A549 (cell line): ENCODE results near the gene NSL1. TPM values are rescaled to one million over a fixed set of nuclear protein-coding genes. Genes with fewer than 3 reads are reported as not detected.

Experiments used
- ATAC-seq, 2 experiments: fragments of 200-7000 bp in 1 of 2; fragments of >200 bp in 1 of 2; cut with Nextera tagmentation in 1 of 2; cut with Tn5 transposase in 1 of 2; 3 replicates each; pipeline versions ENCODE4 v1.8.0 to v1.9.1; 2018 to 2020; ENCODE audit warnings: mild to moderate bottlenecking in 1 of 2, moderate library complexity in 1 of 2
- CTCF ChIA-PET: fragments of 300-600 bp; sonication (Branson Sonifier 250); formaldehyde crosslinking; extraction: SDS; loops from one replicate; lab custom pipeline; 2021; ENCODE audit warnings: antibody characterized with exemption, inconsistent platforms; lab: Yijun Ruan, JAX
- POLR2A ChIA-PET: fragments of 350-600 bp; formaldehyde crosslinking; extraction: SDS; loops from one replicate; lab custom pipeline; 2021; ENCODE audit warnings: antibody characterized with exemption, inconsistent platforms; lab: Yijun Ruan, JAX
- DNase-seq, 2 experiments: peaks; one replicate each; pipeline versions ENCODE4 v3.0.0 to v3.0.0-alpha.2; 2011 to 2016; ENCODE audit warnings: low read depth in 1 of 2, low spot score in 1 of 2
- FAIRE-seq: peaks from 2 replicates; lab custom pipeline; 2011; peaks lifted over from hg19 to GRCh38; lab: Jason Lieb, UNC
- H3K27ac ChIP-seq, 2 experiments: fragments of >200 bp; sonication (Bioruptor Twin); formaldehyde crosslinking; 3 replicates each; pipeline ENCODE4 v1.5.1; 2016 to 2017
- H3K4me1 ChIP-seq: fragments of >200 bp; sonication (Bioruptor Twin); formaldehyde crosslinking; 3 replicates; pipeline ENCODE4 v1.6.1; 2016
- H3K4me2 ChIP-seq: fragments of >200 bp; sonication (Bioruptor Twin); formaldehyde crosslinking; 3 replicates; pipeline ENCODE4 v1.6.1; 2016
- H3K4me3 ChIP-seq: fragments of >200 bp; sonication (Bioruptor Twin); formaldehyde crosslinking; 3 replicates; pipeline ENCODE4 v1.5.1; 2016
- H3K9me3 ChIP-seq: fragments of >200 bp; sonication (Bioruptor Twin); formaldehyde crosslinking; 3 replicates; pipeline ENCODE4 v1.6.1; 2016
- CEBPB ChIP-seq, 2 experiments: fragments of >200 bp in 1 of 2; sonication (Bioruptor Twin) in 1 of 2; formaldehyde crosslinking in 1 of 2; IDR thresholded peaks; 2 replicates each; pipeline ENCODE4 v1.6.1; 2012 to 2016
- CHD4 ChIP-seq: fragments of 200-600 bp; sonication (generic); IDR thresholded peaks from 2 replicates; pipeline ENCODE4 v1.6.1; 2016; ENCODE audit warnings: antibody characterized with exemption, mild to moderate bottlenecking, borderline replicate concordance
- EHMT2 ChIP-seq: fragments of 200-600 bp; sonication (generic); IDR thresholded peaks from 2 replicates; pipeline ENCODE4 v1.6.1; 2016; ENCODE audit warnings: antibody characterized with exemption, low read depth, mild to moderate bottlenecking, moderate library complexity
- FOSL2 ChIP-seq, 2 experiments: fragments of 450-650 bp in 1 of 2; fragments of >200 bp in 1 of 2; sonication (Bioruptor Twin) in 1 of 2; formaldehyde crosslinking; IDR thresholded peaks; 2 replicates each; pipeline versions ENCODE4 v1.5.0 to v1.6.1; 2016 to 2020; ENCODE audit warnings: mild to moderate bottlenecking in 1 of 2, moderate library complexity in 1 of 2
- FOXS1 ChIP-seq: fragments of 250-450 bp; sonication (Bioruptor Pico); IDR thresholded peaks from 2 replicates; pipeline ENCODE4 v1.5.0; 2020; ENCODE audit warnings: mild to moderate bottlenecking, moderate library complexity
- HDAC2 ChIP-seq: fragments of 200-600 bp; sonication (generic); IDR thresholded peaks from 2 replicates; pipeline ENCODE4 v1.6.1; 2016
- HEYL ChIP-seq: fragments of 250-450 bp; sonication (Bioruptor Pico); IDR thresholded peaks from 2 replicates; pipeline ENCODE4 v1.8.0; 2021; ENCODE audit warnings: mild to moderate bottlenecking, moderate library complexity
- HMGXB4 ChIP-seq: fragments of 250-450 bp; sonication (Bioruptor Pico); IDR thresholded peaks from 2 replicates; pipeline ENCODE4 v1.5.0; 2021; ENCODE audit warnings: mild to moderate bottlenecking, moderate library complexity, borderline replicate concordance
- HOXB5 ChIP-seq: fragments of 250-450 bp; sonication (Bioruptor Pico); IDR thresholded peaks from 2 replicates; pipeline ENCODE4 v1.5.0; 2020; ENCODE audit warnings: mild to moderate bottlenecking, moderate library complexity
- JUN ChIP-seq, 2 experiments: fragments of >200 bp; sonication (Bioruptor Twin); formaldehyde crosslinking; IDR thresholded peaks; 2 replicates in 1 of 2; 3 replicates in 1 of 2; pipeline ENCODE4 v1.6.1; 2016 to 2017
- MAX ChIP-seq: IDR thresholded peaks from 2 replicates; pipeline ENCODE4 v1.6.1; 2012
- NPAS2 ChIP-seq: fragments of 250-450 bp; sonication (Bioruptor Pico); IDR thresholded peaks from 2 replicates; pipeline ENCODE4 v1.8.0; 2022; ENCODE audit warnings: mild to moderate bottlenecking, moderate library complexity, borderline replicate concordance
- POLR2AphosphoS2 ChIP-seq: conservative IDR thresholded peaks from 2 replicates; pipeline ENCODE4 v1.6.1; 2012; ENCODE audit warnings: low read length, improper control_type of control experiment, inconsistent platforms
- RAD21 ChIP-seq, 2 experiments: fragments of >200 bp in 1 of 2; sonication (Bioruptor Twin) in 1 of 2; formaldehyde crosslinking in 1 of 2; IDR thresholded peaks in 1 of 2; conservative IDR thresholded peaks in 1 of 2; 2 replicates in 1 of 2; 3 replicates in 1 of 2; pipeline ENCODE4 v1.6.1; 2012 to 2018; ENCODE audit warnings: inconsistent platforms in 1 of 2
- RNF2 ChIP-seq: fragments of 200-600 bp; sonication (generic); IDR thresholded peaks from 2 replicates; pipeline ENCODE4 v1.6.1; 2016; ENCODE audit warnings: low read depth, mild to moderate bottlenecking, antibody characterized with exemption, moderate library complexity, borderline replicate concordance
- SMC3 ChIP-seq: fragments of >200 bp; sonication (Bioruptor Twin); formaldehyde crosslinking; IDR thresholded peaks from 3 replicates; pipeline ENCODE4 v1.6.1; 2018; ENCODE audit warnings: inconsistent platforms
- TP53 ChIP-seq: fragments of 250-450 bp; sonication (Bioruptor Pico); IDR thresholded peaks from 2 replicates; pipeline ENCODE4 v1.5.0; 2021; ENCODE audit warnings: mild to moderate bottlenecking, moderate library complexity
- ZC3H11A ChIP-seq: fragments of 450-650 bp; IDR thresholded peaks from 2 replicates; pipeline ENCODE4 v1.6.1; 2014; ENCODE audit warnings: antibody characterized with exemption, mild to moderate bottlenecking
- ZNF302 ChIP-seq: fragments of 250-450 bp; sonication (Bioruptor Pico); IDR thresholded peaks from 2 replicates; pipeline ENCODE4 v1.9.0; 2021; ENCODE audit warnings: inconsistent platforms, mild to moderate bottlenecking, moderate library complexity
- ZSCAN20 ChIP-seq: fragments of 250-450 bp; sonication (Bioruptor Pico); IDR thresholded peaks from 2 replicates; pipeline ENCODE4 v1.8.0; 2022; ENCODE audit warnings: mild to moderate bottlenecking, moderate library complexity
- WGBS: methylation state at CpG from one replicate; pipeline ENCODE4 v1.1.6; 2017; ENCODE audit errors: missing lambda C conversion rate; 5-methylcytosine and 5-hydroxymethylcytosine counted together
- polyA plus RNA-seq, 4 experiments: library from polyadenylated mRNA; depleted of rRNA in 3 of 4; stranded (reverse); fragments of >200 nt; fragmentation: RNase III in 1 of 4; extraction: RNeasy Plus Mini Kit Qiagen cat#74134 plus additional on column Dnase treatment in 1 of 4; gene quantifications; 2 replicates in 3 of 4; 3 replicates in 1 of 4; pipeline ENCODE4 v1.2.3, GENCODE V29; 2011 to 2017

The NSL1 gene
- polyA plus RNA-seq, 2 of the 4 experiments (the other 2 are of a cell fraction) = 44.9 to 47.9 TPM

GRCh38 chr1:212690816-212691403 lies 100.7 kb downstream of the NSL1 start:
- DNase-seq (no peak), ATAC-seq (no peak), FAIRE-seq (no peak)
- 87% methylated on average over 3 of the region's 4 CpGs for WGBS
- Histone ChIP-seq H3K9me3 (no peaks in the 10 kb centered on the region), H3K4me1 (no peaks in the 10 kb centered on the region), H3K27ac (no peak overlapping the region), H3K4me2 (no peak overlapping the region), H3K4me3 (no peak overlapping the region)
- TF ChIP-seq FOSL2 (IDR thresholded peaks at IDR 0.05) (no peak), FOSL2 (CRISPR knock-in tag; IDR thresholded peaks at IDR 0.05) (no peak), POLR2AphosphoS2 (no peak), CEBPB (IDR thresholded peaks at IDR 0.05) (no peak), RNF2 (no peak), ZC3H11A (no peak), JUN (IDR thresholded peaks at IDR 0.05) (no peak), MAX (no peak), NPAS2 (CRISPR knock-in tag) (no peak), HOXB5 (CRISPR knock-in tag) (no peak), ZNF302 (CRISPR knock-in tag) (no peak), CHD4 (no peak), HMGXB4 (no peak), EHMT2 (no peak)
- CTCF ChIA-PET = interaction anchor here (0.8 to 2.1 kb wide), 4 partner anchors 7 to 236 kb away, joined by 3 to 11 read pairs (median 4); no protein-coding TSS in a partner anchor
- POLR2A ChIA-PET = no interaction called here

- no peak overlapping the region for H3K4me2 ChIP-seq
- no peaks in the 10 kb centered on the region for H3K4me1 ChIP-seq
- CTCF ChIA-PET = interaction anchor here (0.9 to 2.1 kb wide), 5 partner anchors 8 to 235 kb away, joined by 3 to 11 read pairs (median 3); partner anchors contain the start of gene BATF3
- WGBS = 88% methylated on average over 12 of the region's 12 CpGs
- POLR2A ChIA-PET = no interaction called here
- DNase-seq = no peak
- no peaks in the 10 kb centered on the region for H3K9me3 ChIP-seq
- H3K27ac ChIP-seq = no peak overlapping the region
- H3K4me3 ChIP-seq = no peak overlapping the region
- FAIRE-seq = no peak
- no peak for ATAC-seq
- TF ChIP-seq RAD21 (conservative IDR thresholded peaks at IDR 0.05 in 1 of 2, IDR thresholded peaks at IDR 0.05 in 1 of 2) = no peak
- TF ChIP-seq FOSL2 (IDR thresholded peaks at IDR 0.05) = no peak
- TF ChIP-seq FOSL2 (CRISPR knock-in tag; IDR thresholded peaks at IDR 0.05) = no peak
- no peak for TF ChIP-seq FOXS1 (CRISPR knock-in tag)
- no peak for TF ChIP-seq POLR2AphosphoS2
- TF ChIP-seq TP53 (CRISPR knock-in tag) = no peak
- TF ChIP-seq, all 56 proteins: peak for 0
These were observed 101.6 kb downstream of the NSL1 start for GRCh38 chr1:212689758-212690529.

GRCh38 chr1:212689196-212689725 lies 102.3 kb downstream of the NSL1 start:
- FAIRE-seq (no peak), ATAC-seq (no peak), DNase-seq (no peak)
- H3K4me2 ChIP-seq = no peak overlapping the region
- ChIA-PET POLR2A (no interaction called here), CTCF (interaction anchor here (0.9 to 2.1 kb wide), 4 partner anchors 9 to 212 kb away, joined by 3 to 11 read pairs (median 4); partner anchors contain the start of gene BATF3)
- no peak overlapping the region for H3K4me3 ChIP-seq
- H3K4me1 ChIP-seq = no peaks in the 10 kb centered on the region
- H3K9me3 ChIP-seq = no peaks in the 10 kb centered on the region
- 60% methylated on average over 5 of the region's 5 CpGs for WGBS
- no peak for TF ChIP-seq HMGXB4
- TF ChIP-seq HEYL = no peak
- TF ChIP-seq HDAC2 = no peak
- TF ChIP-seq ZSCAN20 (CRISPR knock-in tag) = no peak
- no peak for TF ChIP-seq FOXS1 (CRISPR knock-in tag)
- TF ChIP-seq SMC3 = no peak
- no peak overlapping the region for H3K27ac ChIP-seq
